ENCODE results near the gene CAB39L.

Gene CAB39L

DNA sequence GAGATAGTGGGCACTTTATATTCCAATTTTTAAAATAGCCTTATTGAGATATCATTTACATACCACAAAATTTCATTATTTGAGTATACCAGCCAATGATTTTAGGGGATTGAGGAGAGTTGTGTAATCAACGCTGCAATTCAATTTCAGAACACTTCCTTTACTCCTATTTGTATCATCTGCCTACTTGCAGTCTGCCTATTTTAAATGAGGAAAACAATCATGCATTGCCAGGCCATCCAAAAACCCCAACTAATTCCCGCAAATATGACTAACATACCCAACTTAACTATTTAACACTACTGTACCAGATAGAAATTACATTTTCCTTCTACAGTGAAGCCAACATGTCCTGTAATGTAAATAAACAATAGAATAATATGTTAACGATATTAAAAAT, 26.7 kb downstream of the CAB39L start:
- H3K27ac ChIP-seq (ENCODE audit: low read depth, low read length) = no peak overlapping the region
- H3K4me3 ChIP-seq (ENCODE audit: low read depth, low read length) = no peak overlapping the region
- H3K27me3 ChIP-seq (ENCODE audit: control insufficient read depth, insufficient read depth, low read length) = peaks cover 8% of the 10 kb centered on the region; the same call in 1 of the 2 replicates
- no peaks in the 10 kb centered on the region for H3K36me3 ChIP-seq (ENCODE audit: control insufficient read depth, insufficient read depth, low read length)
- no peak overlapping the region for H3K9ac ChIP-seq (ENCODE audit: low read length)
- no peaks in the 10 kb centered on the region for H3K9me3 ChIP-seq (ENCODE audit: control insufficient read depth, insufficient read depth, low read depth, low read length)
- H3K4me1 ChIP-seq (ENCODE audit: control insufficient read depth, insufficient read depth, low read length) = peaks cover 16% of the 10 kb centered on the region; the same call in 1 of the 2 replicates

DNA sequence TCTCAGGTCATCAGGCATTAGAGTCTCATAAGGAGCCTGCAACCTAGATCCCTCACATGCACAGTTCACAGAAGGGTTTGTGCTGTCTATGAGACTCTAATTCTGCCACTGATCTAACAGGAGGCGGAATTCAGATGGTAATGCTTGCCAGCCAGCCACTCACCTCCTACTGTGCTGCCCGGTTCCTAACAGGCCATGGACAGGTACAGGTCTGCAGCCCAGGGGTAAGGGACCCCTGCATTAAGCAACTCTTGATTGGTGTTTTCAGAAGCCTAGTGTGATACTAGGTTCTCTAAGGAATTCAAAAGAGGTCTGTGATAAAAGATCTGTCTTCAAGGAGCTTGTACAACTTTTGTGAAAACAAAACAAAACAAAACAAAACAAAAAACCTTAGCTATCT, 31.1 kb downstream of the CAB39L start:
- Histone ChIP-seq H3K36me3 (ENCODE audit: control insufficient read depth, insufficient read depth, low read length) (no peaks in the 10 kb centered on the region), H3K4me1 (ENCODE audit: control insufficient read depth, insufficient read depth, low read length) (peaks cover 16% of the 10 kb centered on the region; the same call in 1 of the 2 replicates), H3K27me3 (ENCODE audit: control insufficient read depth, insufficient read depth, low read length) (peaks cover 17% of the 10 kb centered on the region; the same call in 1 of the 2 replicates), H3K9ac (ENCODE audit: low read length) (no peak overlapping the region), H3K4me3 (ENCODE audit: low read depth, low read length) (no peak overlapping the region), H3K27ac (ENCODE audit: low read depth, low read length) (no peak overlapping the region), H3K9me3 (ENCODE audit: control insufficient read depth, insufficient read depth, low read depth, low read length) (no peaks in the 10 kb centered on the region)

DNA sequence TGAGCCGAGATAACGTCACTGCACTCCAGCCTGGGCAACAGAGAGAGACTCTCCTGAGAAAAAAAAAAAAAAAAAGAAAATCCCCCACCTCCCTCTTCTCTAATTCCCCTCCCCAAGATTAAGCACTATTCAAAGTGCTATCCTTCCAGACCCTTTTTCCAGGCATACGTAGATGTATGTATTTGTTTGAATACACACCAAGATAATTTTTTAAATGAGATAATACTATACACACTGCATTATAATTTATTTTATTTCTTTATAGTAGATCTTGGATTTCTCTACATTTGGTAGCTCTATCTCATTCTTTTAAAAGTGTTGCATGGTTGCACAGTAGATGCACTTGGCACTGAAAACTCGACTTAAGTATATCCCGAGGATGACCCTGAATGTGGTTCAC, 32.5 kb downstream of the CAB39L start:
- Histone ChIP-seq H3K9ac (ENCODE audit: low read length) (no peak overlapping the region), H3K4me1 (ENCODE audit: control insufficient read depth, insufficient read depth, low read length) (peaks cover 16% of the 10 kb centered on the region; the same call in 1 of the 2 replicates), H3K36me3 (ENCODE audit: control insufficient read depth, insufficient read depth, low read length) (no peaks in the 10 kb centered on the region), H3K27ac (ENCODE audit: low read depth, low read length) (no peak overlapping the region), H3K9me3 (ENCODE audit: control insufficient read depth, insufficient read depth, low read depth, low read length) (no peaks in the 10 kb centered on the region), H3K4me3 (ENCODE audit: low read depth, low read length) (no peak overlapping the region), H3K27me3 (ENCODE audit: control insufficient read depth, insufficient read depth, low read length) (peaks cover 17% of the 10 kb centered on the region; the same call in 1 of the 2 replicates)

DNA sequence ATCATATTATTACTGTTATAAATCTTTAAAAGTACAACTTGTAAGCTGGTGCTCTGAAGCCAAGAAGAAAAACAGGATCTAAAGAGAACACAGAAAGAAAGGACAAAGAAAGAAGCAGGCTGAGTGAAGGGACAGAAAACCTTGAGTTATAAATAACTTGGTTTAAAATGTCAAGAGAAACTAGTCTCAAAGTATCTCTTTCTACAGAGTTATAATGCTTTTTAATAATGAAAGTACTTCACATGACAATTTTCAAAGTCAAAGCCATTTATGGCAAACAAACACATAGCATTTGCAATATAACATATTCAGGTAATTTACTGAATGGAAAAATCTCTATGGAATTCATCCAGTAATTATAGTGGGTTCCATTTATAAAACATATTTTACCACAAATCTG, 33.4 kb downstream of the CAB39L start:
- Histone ChIP-seq H3K27me3 (ENCODE audit: control insufficient read depth, insufficient read depth, low read length) (peaks cover 17% of the 10 kb centered on the region; the same call in 1 of the 2 replicates), H3K4me1 (ENCODE audit: control insufficient read depth, insufficient read depth, low read length) (peaks cover 16% of the 10 kb centered on the region; the same call in 1 of the 2 replicates), H3K9me3 (ENCODE audit: control insufficient read depth, insufficient read depth, low read depth, low read length) (no peaks in the 10 kb centered on the region), H3K36me3 (ENCODE audit: control insufficient read depth, insufficient read depth, low read length) (no peaks in the 10 kb centered on the region), H3K4me3 (ENCODE audit: low read depth, low read length) (no peak overlapping the region), H3K27ac (ENCODE audit: low read depth, low read length) (no peak overlapping the region), H3K9ac (ENCODE audit: low read length) (no peak overlapping the region)

DNA sequence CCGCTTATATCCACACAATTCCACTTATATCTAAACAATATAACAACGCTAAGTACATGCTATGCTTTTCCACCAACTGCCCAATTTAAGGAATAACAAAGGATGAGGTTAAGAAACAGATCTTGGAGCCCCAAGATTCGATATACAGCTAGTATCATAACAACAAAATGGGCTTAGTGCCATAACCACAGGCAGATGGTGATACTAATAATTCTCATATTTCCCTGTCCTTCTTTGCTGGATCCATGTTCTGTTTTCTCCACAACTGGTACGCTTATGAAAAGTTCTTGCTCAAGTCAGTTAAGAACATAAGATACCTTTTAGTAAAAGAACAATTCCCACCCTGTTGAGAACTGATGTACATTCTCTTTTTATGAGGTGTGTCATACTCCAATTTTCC, 33.9 kb downstream of the CAB39L start:
- H3K9ac ChIP-seq (ENCODE audit: low read length) = no peak overlapping the region
- peaks cover 17% of the 10 kb centered on the region; the same call in 1 of the 2 replicates for H3K27me3 ChIP-seq (ENCODE audit: control insufficient read depth, insufficient read depth, low read length)
- no peaks in the 10 kb centered on the region for H3K9me3 ChIP-seq (ENCODE audit: control insufficient read depth, insufficient read depth, low read depth, low read length)
- peaks cover 16% of the 10 kb centered on the region; the same call in 1 of the 2 replicates for H3K4me1 ChIP-seq (ENCODE audit: control insufficient read depth, insufficient read depth, low read length)
- no peak overlapping the region for H3K27ac ChIP-seq (ENCODE audit: low read depth, low read length)
- H3K4me3 ChIP-seq (ENCODE audit: low read depth, low read length) = no peak overlapping the region
- no peaks in the 10 kb centered on the region for H3K36me3 ChIP-seq (ENCODE audit: control insufficient read depth, insufficient read depth, low read length)

DNA sequence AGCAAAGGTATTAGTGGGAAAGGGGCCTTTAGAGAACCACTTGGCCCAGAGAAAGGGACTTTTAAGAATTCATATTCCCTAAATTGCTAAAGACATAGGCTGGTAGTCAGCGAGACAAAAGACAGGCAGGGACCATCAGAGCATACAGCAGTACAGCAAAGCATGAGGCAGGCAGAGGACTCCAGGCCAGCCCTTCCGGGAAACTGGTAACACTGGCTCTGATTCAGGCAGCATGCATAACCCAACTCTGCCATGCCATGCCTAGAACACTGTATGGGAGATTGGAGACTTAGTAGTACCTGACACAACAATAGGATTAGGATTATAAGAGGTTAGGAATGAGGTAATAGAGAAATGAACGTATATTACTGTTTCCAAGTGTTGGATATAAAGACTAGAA, 34.9 kb downstream of the CAB39L start:
- Histone ChIP-seq H3K9ac (ENCODE audit: low read length) (no peak overlapping the region), H3K4me1 (ENCODE audit: control insufficient read depth, insufficient read depth, low read length) (peaks cover 13% of the 10 kb centered on the region; the same call in 1 of the 2 replicates), H3K27ac (ENCODE audit: low read depth, low read length) (no peak overlapping the region), H3K4me3 (ENCODE audit: low read depth, low read length) (no peak overlapping the region), H3K36me3 (ENCODE audit: control insufficient read depth, insufficient read depth, low read length) (no peaks in the 10 kb centered on the region), H3K27me3 (ENCODE audit: control insufficient read depth, insufficient read depth, low read length) (peaks cover 17% of the 10 kb centered on the region; the same call in 1 of the 2 replicates), H3K9me3 (ENCODE audit: control insufficient read depth, insufficient read depth, low read depth, low read length) (no peaks in the 10 kb centered on the region)

DNA sequence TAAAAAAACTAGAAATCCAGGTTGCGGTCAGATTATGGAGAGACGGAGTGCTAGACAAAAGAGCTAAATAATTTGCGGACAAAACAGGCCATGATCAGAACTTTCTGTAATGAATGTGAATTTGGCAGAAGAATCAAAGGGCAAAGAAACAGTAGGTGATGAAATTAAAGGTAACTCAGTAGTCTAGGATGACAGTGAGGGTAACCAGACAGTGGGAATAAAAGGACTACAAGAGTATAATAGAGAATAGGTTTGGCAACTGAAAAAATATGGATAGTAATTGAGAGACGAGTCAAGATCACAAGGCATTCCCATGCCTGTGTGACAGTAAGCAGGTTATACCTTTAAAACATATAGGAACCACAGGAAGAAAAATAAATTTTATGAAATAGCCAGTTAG, 35.9 kb downstream of the CAB39L start:
- Histone ChIP-seq H3K9ac (ENCODE audit: low read length) (no peak overlapping the region), H3K36me3 (ENCODE audit: control insufficient read depth, insufficient read depth, low read length) (no peaks in the 10 kb centered on the region), H3K27me3 (ENCODE audit: control insufficient read depth, insufficient read depth, low read length) (peaks cover 9% of the 10 kb centered on the region; the same call in 1 of the 2 replicates), H3K4me1 (ENCODE audit: control insufficient read depth, insufficient read depth, low read length) (peaks cover 5% of the 10 kb centered on the region; the same call in 1 of the 2 replicates), H3K4me3 (ENCODE audit: low read depth, low read length) (no peak overlapping the region), H3K9me3 (ENCODE audit: control insufficient read depth, insufficient read depth, low read depth, low read length) (no peaks in the 10 kb centered on the region), H3K27ac (ENCODE audit: low read depth, low read length) (no peak overlapping the region)

DNA sequence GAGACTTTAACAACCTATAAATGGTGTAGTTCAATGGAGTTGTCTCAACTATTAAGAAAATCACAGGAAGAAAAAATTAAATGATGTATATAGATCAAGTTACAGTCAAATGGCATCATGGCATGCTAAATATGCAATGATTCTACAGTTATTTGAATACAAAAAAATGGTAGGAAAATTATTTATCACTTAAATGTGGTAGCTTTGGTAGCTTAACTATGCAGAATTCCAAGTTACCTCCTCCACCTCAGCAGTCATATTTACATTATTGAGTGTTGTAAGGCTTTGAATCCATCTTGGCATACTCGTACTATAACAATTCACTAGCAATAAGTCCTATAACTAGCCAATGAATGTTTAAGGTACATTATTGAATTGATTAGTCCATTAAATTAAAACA, 36.8 kb downstream of the CAB39L start:
- no peak overlapping the region for H3K9ac ChIP-seq (ENCODE audit: low read length)
- H3K27me3 ChIP-seq (ENCODE audit: control insufficient read depth, insufficient read depth, low read length) = peaks cover 9% of the 10 kb centered on the region; the same call in 1 of the 2 replicates
- no peak overlapping the region for H3K27ac ChIP-seq (ENCODE audit: low read depth, low read length)
- no peaks in the 10 kb centered on the region for H3K36me3 ChIP-seq (ENCODE audit: control insufficient read depth, insufficient read depth, low read length)
- H3K9me3 ChIP-seq (ENCODE audit: control insufficient read depth, insufficient read depth, low read depth, low read length) = no peaks in the 10 kb centered on the region
- no peaks in the 10 kb centered on the region for H3K4me1 ChIP-seq (ENCODE audit: control insufficient read depth, insufficient read depth, low read length)
- H3K4me3 ChIP-seq (ENCODE audit: low read depth, low read length) = no peak overlapping the region

DNA sequence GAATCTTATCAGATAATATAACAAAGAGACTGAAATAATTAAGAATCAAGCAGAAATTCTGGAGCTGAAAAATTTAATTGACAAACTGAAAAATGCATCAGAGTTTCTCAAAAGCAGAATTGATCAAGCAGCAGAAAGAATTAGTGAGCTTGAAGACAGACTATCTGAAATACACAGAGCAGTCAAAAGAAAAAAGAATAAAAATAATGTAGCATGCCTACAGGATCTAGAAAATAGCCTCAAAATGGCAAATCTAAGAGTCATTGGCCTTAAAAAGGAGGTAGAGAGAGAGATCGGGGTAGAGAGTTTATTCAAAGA, 39.2 kb downstream of the CAB39L start:
- no peaks in the 10 kb centered on the region for H3K36me3 ChIP-seq (ENCODE audit: control insufficient read depth, insufficient read depth, low read length)
- no peaks in the 10 kb centered on the region for H3K9me3 ChIP-seq (ENCODE audit: control insufficient read depth, insufficient read depth, low read depth, low read length)
- peaks cover 4% of the 10 kb centered on the region; the same call in 1 of the 2 replicates for H3K4me1 ChIP-seq (ENCODE audit: control insufficient read depth, insufficient read depth, low read length)
- no peaks in the 10 kb centered on the region for H3K27me3 ChIP-seq (ENCODE audit: control insufficient read depth, insufficient read depth, low read length)
- H3K9ac ChIP-seq (ENCODE audit: low read length) = no peak overlapping the region
- H3K4me3 ChIP-seq (ENCODE audit: low read depth, low read length) = no peak overlapping the region
- no peak overlapping the region for H3K27ac ChIP-seq (ENCODE audit: low read depth, low read length)

DNA sequence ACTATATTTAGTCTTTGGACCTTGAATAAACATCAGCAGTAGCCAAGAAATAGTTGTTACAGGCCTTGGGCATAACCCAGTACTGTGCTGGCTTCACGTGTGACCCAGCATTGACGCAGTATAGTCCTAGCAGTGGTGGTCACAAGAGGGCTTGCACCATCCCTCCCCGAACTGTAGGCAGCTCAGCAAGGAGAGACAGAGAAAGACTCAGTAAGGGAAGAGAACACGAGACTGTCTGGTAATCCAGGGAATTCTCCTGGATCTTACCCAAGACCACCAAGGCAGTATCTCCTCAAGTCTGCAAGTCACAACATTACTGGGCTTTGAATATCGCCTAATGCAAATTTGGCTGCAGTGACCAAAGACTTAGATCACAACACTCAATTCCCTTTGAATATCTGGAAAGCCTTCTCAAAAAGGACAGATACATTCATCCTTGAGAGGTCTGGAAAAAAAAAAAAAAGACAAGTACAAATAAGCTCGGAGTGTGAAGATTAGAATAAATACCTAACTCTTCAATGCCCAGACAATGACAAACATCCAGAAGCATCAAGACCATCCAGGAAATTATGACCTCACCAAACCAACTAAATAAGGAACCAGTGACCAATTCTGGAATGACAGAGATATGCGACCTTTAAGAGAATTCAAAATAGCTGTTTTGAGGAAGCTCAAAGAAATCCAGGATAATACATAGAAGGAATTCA, 39.7 kb downstream of the CAB39L start:
- no peaks in the 10 kb centered on the region for H3K9me3 ChIP-seq (ENCODE audit: control insufficient read depth, insufficient read depth, low read depth, low read length)
- H3K27me3 ChIP-seq (ENCODE audit: control insufficient read depth, insufficient read depth, low read length) = no peaks in the 10 kb centered on the region
- H3K4me3 ChIP-seq (ENCODE audit: low read depth, low read length) = no peak overlapping the region
- H3K36me3 ChIP-seq (ENCODE audit: control insufficient read depth, insufficient read depth, low read length) = no peaks in the 10 kb centered on the region
- peaks cover 4% of the 10 kb centered on the region; the same call in 1 of the 2 replicates for H3K4me1 ChIP-seq (ENCODE audit: control insufficient read depth, insufficient read depth, low read length)
- no peak overlapping the region for H3K27ac ChIP-seq (ENCODE audit: low read depth, low read length)
- H3K9ac ChIP-seq (ENCODE audit: low read length) = no peak overlapping the region

DNA sequence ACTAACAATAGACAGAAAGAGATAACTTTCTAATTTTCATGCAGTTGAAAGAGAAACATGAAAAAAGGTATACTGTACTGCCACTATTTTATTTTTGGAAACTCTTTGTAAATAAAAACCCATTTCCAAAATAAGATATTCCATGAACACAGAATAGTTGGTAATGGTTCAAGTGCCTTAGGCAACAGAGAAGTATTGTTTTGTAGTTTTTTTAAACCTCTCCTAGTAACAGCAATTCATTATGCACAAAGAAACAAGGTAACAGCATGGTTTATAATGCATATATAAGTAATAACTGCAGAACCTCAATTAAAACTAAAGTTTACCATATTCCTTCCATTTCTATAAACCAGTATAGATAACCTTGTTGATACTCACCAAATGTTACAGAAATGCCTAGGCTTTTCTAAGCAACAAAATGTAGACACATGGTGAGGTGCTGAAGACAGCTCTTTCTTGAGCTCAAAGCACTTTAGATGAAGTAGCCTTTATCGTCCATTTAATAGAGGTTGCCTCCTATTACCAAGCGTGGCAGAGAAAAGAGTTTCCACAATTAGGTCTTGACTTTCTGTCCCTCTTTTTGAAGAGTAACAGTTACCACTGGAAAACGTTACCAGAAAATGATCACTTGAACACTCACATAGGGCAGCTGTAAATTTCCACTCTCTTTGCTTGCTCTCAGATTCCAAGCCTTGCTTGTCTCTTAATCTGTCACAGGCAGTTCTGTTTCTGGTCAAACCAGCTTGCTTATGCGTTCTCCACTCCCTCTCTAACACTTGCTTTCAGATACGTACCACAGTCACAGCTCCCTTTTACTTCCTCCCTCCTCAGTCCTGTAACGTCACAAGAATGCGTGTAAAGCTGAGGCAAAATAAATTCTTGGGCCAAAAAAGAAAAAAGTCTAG, 42.9 kb downstream of the CAB39L start:
- peak overlapping the region; percentile 27; the same call in 1 of the 2 replicates for H3K4me3 ChIP-seq (ENCODE audit: low read depth, low read length)
- no peak overlapping the region for H3K9ac ChIP-seq (ENCODE audit: low read length)
- no peaks in the 10 kb centered on the region for H3K27me3 ChIP-seq (ENCODE audit: control insufficient read depth, insufficient read depth, low read length)
- no peaks in the 10 kb centered on the region for H3K9me3 ChIP-seq (ENCODE audit: control insufficient read depth, insufficient read depth, low read depth, low read length)
- H3K4me1 ChIP-seq (ENCODE audit: control insufficient read depth, insufficient read depth, low read length) = peaks cover 4% of the 10 kb centered on the region; the same call in 1 of the 2 replicates
- H3K36me3 ChIP-seq (ENCODE audit: control insufficient read depth, insufficient read depth, low read length) = no peaks in the 10 kb centered on the region
- no peak overlapping the region for H3K27ac ChIP-seq (ENCODE audit: low read depth, low read length)

Data from HUES6 (cell line).